Upper lobe of right lung (tissue), 1 donor: ENCODE data around the gene PIM1. TPM values are rescaled to one million over a fixed set of nuclear protein-coding genes. Genes with fewer than 3 reads are reported as not detected.

Experiments
- ATAC-seq: fragments of 200-7000 bp; cut with Tn5 transposase; one replicate; pipeline ENCODE4 v1.9.1; 2020; ENCODE audit warnings: mild to moderate bottlenecking, moderate library complexity
- DNase-seq: peaks from one replicate; pipeline ENCODE4 v3.0.0-alpha.2; 2020
- H3K27ac ChIP-seq: fragments of 200-600 bp; one replicate; pipeline ENCODE4 v1.8.0; 2022
- H3K27me3 ChIP-seq: fragments of 200-600 bp; one replicate; pipeline ENCODE4 v1.8.0; 2022; ENCODE audit warnings: mild to moderate bottlenecking
- H3K36me3 ChIP-seq: fragments of 200-600 bp; one replicate; pipeline ENCODE4 v1.8.0; 2022
- H3K4me1 ChIP-seq: fragments of 200-600 bp; one replicate; pipeline ENCODE4 v1.8.0; 2022
- H3K4me3 ChIP-seq: fragments of 200-600 bp; one replicate; pipeline ENCODE4 v1.8.0; 2022; ENCODE audit warnings: mild to moderate bottlenecking
- H3K9me3 ChIP-seq: fragments of 200-600 bp; one replicate; pipeline ENCODE4 v1.8.0; 2022
- CTCF ChIP-seq: fragments of 200-600 bp; IDR thresholded peaks from one replicate; pipeline ENCODE4 v1.8.0; 2022; ENCODE audit warnings: antibody characterized with exemption
- intact Hi-C: fragments of 100-400 bp; cut with DNase I; formaldehyde crosslinking; loops from one replicate; pipeline ENCODE4 v1.11.0; 2022
- total RNA-seq: library from RNA; stranded (reverse); fragmentation: NEBNext Ultra II Directional; extraction: Animal tissue kit (Norgen Biotek cat#: 25700); gene quantifications from one replicate; pipeline ENCODE4 v1.2.1, GENCODE V29; 2021
- donor health status: DM: no; HTN: yes; CAD: no; lungs with severe emphysema.

PIM1 gene
- total RNA-seq, 1 donor from 2014 or later: 55.3 TPM

GRCh38 chr6:37136821-37137200 is 33.1 kb upstream of the PIM1 start:
- H3K4me1 ChIP-seq: peaks cover 38% of the 10 kb centered on the region
- no peak overlapping the region for H3K4me3 ChIP-seq
- intact Hi-C loops: no loop called here
- DNase-seq (no peak), ATAC-seq (no peak)
- H3K27me3 ChIP-seq: no peaks in the 10 kb centered on the region
- TF ChIP-seq CTCF: no peak
- no peaks in the 10 kb centered on the region for H3K9me3 ChIP-seq
- H3K36me3 ChIP-seq: no peaks in the 10 kb centered on the region
- no peak overlapping the region for H3K27ac ChIP-seq

GRCh38 chr6:37137201-37138090 is 32.5 kb upstream of the PIM1 start:
- TF ChIP-seq CTCF: no peak
- Histone ChIP-seq H3K36me3 (no peaks in the 10 kb centered on the region), H3K4me1 (peaks cover 35% of the 10 kb centered on the region), H3K9me3 (no peaks in the 10 kb centered on the region), H3K27me3 (no peaks in the 10 kb centered on the region), H3K27ac (no peak overlapping the region), H3K4me3 (no peak overlapping the region)
- intact Hi-C loops: no loop called here
- DNase-seq: no peak
- ATAC-seq: peak; percentile 56

- Histone ChIP-seq H3K27ac (no peak overlapping the region), H3K36me3 (no peaks in the 10 kb centered on the region), H3K9me3 (no peaks in the 10 kb centered on the region), H3K4me3 (no peak overlapping the region), H3K4me1 (peaks cover 35% of the 10 kb centered on the region), H3K27me3 (no peaks in the 10 kb centered on the region)
- DNase-seq (no peak), ATAC-seq (no peak)
- intact Hi-C loops: no loop called here
- no peak for TF ChIP-seq CTCF
These were observed 31.1 kb upstream of the PIM1 start for GRCh38 chr6:37138856-37139229.

GRCh38 chr6:37139230-37139962 is 30.6 kb upstream of the PIM1 start:
- no peak for DNase-seq
- intact Hi-C loops: no loop called here
- peaks cover 31% of the 10 kb centered on the region for H3K4me1 ChIP-seq

GRCh38 chr6:37140145-37140544 is 29.8 kb upstream of the PIM1 start:
- H3K4me3 ChIP-seq: no peak overlapping the region
- no peak for DNase-seq
- no peak for ATAC-seq
- no peaks in the 10 kb centered on the region for H3K27me3 ChIP-seq
- no peak for TF ChIP-seq CTCF
- no peak overlapping the region for H3K27ac ChIP-seq
- intact Hi-C loops: no loop called here
- H3K9me3 ChIP-seq: no peaks in the 10 kb centered on the region
- no peaks in the 10 kb centered on the region for H3K36me3 ChIP-seq
- peaks cover 23% of the 10 kb centered on the region for H3K4me1 ChIP-seq

More at GRCh38 chr6:37139230-37139962, 30.6 kb upstream of the PIM1 start:
- Histone ChIP-seq H3K27ac (no peak overlapping the region), H3K4me3 (no peak overlapping the region), H3K36me3 (no peaks in the 10 kb centered on the region), H3K9me3 (no peaks in the 10 kb centered on the region), H3K27me3 (no peaks in the 10 kb centered on the region)
- no peak for ATAC-seq
- TF ChIP-seq CTCF: no peak
